MM.1S (cell line): ENCODE measurements around the gene MORC3.

Experiments used
- CTCF ChIP-seq: fragments of 300-600 bp; sonication (generic); IDR thresholded peaks from 2 replicates; pipeline ENCODE4 v1.5.1; 2016; ENCODE audit warnings: antibody characterized with exemption, low read length, mixed read lengths
- EZH2 ChIP-seq: fragments of 300-600 bp; sonication (generic); optimal IDR thresholded peaks from 2 replicates; pipeline ENCODE3; 2017; ENCODE audit warnings: low read depth, mild to moderate bottlenecking, antibody characterized with exemption, low read length, mixed read lengths
- EZH2phosphoT487 ChIP-seq: fragments of 300-600 bp; sonication (generic); IDR thresholded peaks from 2 replicates; pipeline ENCODE4 v1.6.1; 2018; ENCODE audit warnings: antibody characterized with exemption, low read length

- TF ChIP-seq CTCF (no peak), EZH2phosphoT487 (no peak), EZH2 (no peak)
Observed at GRCh38 chr21:36320421-36321324, 676 bp downstream of the MORC3 start.
